ENCODE data around the gene HM13. TPM values are rescaled to one million over a fixed set of nuclear protein-coding genes. Genes with fewer than 3 reads are reported as not detected.

The HM13 gene
- total and polyA plus RNA-seq, 2 experiments from 2014 or later: 126 to 150 TPM

DNA sequence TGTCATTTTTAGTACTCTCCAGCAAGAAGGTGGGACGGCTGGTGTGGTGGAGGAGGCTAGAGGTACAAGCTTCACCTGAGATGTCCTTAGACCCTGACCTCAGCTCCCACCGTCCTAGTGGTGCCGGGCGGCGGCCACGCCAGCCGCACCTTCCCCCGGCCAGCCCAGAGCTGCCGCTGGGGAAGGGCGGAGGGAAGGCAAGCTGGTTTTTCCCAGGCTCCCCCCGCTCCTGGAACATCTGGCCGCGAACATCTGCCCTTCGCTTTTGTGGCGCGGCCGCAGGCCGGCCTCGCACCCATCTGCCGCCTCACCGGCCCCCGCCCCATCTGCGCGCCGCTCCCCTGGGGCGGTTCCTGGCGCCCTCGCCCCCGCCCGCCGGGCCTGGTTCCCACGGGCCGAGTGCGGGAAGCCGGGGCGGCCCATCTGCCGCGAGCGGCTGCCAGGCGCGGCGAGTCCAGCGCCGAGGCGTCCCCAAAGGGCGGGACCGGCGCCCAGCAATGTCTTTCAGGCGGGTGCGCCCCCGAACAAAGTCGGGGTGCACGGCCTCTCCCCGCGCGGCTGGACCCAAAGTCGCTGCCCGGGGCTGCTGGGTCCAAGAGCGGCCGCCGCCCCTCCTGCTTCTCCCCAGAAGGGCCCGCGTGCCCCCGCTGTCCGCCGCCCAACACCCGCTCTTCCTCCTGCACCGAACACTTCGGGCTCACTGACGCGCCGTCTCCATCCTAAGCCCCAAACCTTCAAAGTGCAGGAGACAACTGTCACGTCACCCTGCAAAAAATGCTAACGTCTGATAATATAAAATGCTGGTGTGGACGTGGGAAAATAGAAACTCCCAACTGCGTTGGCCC lies 73.5 kb downstream of the HM13 start:
- no peak overlapping the region for H3K27ac ChIP-seq (ENCODE audit: low read depth)
- peak overlapping the region; percentile 55 for H3K4me3 ChIP-seq
- H3K4me3 Mint-ChIP-seq: peak overlapping the region; percentile 70
- H3K79me2 ChIP-seq (replicated peaks; ENCODE audit: insufficient read depth): no peaks in the 10 kb centered on the region
- H3K4me1 Mint-ChIP-seq: peaks cover 56% of the 10 kb centered on the region
- H3K27me3 ChIP-seq (ENCODE audit: insufficient read depth): peaks cover 18% of the 10 kb centered on the region
- no peaks in the 10 kb centered on the region for H4K20me1 ChIP-seq (replicated peaks; ENCODE audit: insufficient read depth)
- H3K27me3 Mint-ChIP-seq (ENCODE audit: insufficient read depth, low read depth, poor library complexity): peaks cover 37% of the 10 kb centered on the region
- H3K36me3 ChIP-seq (ENCODE audit: insufficient read depth): no peaks in the 10 kb centered on the region
- peaks cover 25% of the 10 kb centered on the region for H3F3A ChIP-seq (replicated peaks; ENCODE audit: low read depth)
- peak; percentile 76 for DNase-seq (ENCODE audit: low spot score)
- no peaks in the 10 kb centered on the region; the same call in 2 of the 3 replicates for H3K9me3 Mint-ChIP-seq
- TF ChIP-seq CREB1 (CRISPR knock-in tag; IDR thresholded peaks at IDR 0.05; ENCODE audit: low read depth): no peak
- TF ChIP-seq NANOG (IDR thresholded peaks at IDR 0.05; ENCODE audit: borderline replicate concordance): no peak
- no peak for TF ChIP-seq EZH2 (IDR thresholded peaks at IDR 0.05; ENCODE audit: low read depth, unreplicated experiment)
- TF ChIP-seq ZNF114 (CRISPR knock-in tag; IDR thresholded peaks at IDR 0.05): no peak
- TF ChIP-seq, protein P1, sequence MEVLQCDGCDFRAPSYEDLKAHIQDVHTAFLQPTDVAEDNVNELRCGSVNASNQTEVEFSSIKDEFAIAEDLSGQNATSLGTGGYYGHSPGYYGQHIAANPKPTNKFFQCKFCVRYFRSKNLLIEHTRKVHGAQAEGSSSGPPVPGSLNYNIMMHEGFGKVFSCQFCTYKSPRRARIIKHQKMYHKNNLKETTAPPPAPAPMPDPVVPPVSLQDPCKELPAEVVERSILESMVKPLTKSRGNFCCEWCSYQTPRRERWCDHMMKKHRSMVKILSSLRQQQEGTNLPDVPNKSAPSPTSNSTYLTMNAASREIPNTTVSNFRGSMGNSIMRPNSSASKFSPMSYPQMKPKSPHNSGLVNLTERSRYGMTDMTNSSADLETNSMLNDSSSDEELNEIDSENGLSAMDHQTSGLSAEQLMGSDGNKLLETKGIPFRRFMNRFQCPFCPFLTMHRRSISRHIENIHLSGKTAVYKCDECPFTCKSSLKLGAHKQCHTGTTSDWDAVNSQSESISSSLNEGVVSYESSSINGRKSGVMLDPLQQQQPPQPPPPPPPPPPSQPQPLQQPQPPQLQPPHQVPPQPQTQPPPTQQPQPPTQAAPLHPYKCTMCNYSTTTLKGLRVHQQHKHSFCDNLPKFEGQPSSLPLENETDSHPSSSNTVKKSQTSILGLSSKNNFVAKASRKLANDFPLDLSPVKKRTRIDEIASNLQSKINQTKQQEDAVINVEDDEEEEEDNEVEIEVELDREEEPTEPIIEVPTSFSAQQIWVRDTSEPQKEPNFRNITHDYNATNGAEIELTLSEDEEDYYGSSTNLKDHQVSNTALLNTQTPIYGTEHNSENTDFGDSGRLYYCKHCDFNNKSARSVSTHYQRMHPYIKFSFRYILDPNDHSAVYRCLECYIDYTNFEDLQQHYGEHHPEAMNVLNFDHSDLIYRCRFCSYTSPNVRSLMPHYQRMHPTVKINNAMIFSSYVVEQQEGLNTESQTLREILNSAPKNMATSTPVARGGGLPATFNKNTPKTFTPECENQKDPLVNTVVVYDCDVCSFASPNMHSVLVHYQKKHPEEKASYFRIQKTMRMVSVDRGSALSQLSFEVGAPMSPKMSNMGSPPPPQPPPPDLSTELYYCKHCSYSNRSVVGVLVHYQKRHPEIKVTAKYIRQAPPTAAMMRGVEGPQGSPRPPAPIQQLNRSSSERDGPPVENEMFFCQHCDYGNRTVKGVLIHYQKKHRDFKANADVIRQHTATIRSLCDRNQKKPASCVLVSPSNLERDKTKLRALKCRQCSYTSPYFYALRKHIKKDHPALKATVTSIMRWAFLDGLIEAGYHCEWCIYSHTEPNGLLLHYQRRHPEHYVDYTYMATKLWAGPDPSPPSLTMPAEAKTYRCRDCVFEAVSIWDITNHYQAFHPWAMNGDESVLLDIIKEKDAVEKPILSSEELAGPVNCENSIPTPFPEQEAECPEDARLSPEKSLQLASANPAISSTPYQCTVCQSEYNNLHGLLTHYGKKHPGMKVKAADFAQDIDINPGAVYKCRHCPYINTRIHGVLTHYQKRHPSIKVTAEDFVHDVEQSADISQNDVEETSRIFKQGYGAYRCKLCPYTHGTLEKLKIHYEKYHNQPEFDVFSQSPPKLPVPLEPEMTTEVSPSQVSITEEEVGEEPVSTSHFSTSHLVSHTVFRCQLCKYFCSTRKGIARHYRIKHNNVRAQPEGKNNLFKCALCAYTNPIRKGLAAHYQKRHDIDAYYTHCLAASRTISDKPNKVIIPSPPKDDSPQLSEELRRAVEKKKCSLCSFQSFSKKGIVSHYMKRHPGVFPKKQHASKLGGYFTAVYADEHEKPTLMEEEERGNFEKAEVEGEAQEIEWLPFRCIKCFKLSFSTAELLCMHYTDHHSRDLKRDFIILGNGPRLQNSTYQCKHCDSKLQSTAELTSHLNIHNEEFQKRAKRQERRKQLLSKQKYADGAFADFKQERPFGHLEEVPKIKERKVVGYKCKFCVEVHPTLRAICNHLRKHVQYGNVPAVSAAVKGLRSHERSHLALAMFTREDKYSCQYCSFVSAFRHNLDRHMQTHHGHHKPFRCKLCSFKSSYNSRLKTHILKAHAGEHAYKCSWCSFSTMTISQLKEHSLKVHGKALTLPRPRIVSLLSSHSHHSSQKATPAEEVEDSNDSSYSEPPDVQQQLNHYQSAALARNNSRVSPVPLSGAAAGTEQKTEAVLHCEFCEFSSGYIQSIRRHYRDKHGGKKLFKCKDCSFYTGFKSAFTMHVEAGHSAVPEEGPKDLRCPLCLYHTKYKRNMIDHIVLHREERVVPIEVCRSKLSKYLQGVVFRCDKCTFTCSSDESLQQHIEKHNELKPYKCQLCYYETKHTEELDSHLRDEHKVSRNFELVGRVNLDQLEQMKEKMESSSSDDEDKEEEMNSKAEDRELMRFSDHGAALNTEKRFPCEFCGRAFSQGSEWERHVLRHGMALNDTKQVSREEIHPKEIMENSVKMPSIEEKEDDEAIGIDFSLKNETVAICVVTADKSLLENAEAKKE (CRISPR knock-in tag; IDR thresholded peaks at IDR 0.05): no peak
- TF ChIP-seq, protein P2, sequence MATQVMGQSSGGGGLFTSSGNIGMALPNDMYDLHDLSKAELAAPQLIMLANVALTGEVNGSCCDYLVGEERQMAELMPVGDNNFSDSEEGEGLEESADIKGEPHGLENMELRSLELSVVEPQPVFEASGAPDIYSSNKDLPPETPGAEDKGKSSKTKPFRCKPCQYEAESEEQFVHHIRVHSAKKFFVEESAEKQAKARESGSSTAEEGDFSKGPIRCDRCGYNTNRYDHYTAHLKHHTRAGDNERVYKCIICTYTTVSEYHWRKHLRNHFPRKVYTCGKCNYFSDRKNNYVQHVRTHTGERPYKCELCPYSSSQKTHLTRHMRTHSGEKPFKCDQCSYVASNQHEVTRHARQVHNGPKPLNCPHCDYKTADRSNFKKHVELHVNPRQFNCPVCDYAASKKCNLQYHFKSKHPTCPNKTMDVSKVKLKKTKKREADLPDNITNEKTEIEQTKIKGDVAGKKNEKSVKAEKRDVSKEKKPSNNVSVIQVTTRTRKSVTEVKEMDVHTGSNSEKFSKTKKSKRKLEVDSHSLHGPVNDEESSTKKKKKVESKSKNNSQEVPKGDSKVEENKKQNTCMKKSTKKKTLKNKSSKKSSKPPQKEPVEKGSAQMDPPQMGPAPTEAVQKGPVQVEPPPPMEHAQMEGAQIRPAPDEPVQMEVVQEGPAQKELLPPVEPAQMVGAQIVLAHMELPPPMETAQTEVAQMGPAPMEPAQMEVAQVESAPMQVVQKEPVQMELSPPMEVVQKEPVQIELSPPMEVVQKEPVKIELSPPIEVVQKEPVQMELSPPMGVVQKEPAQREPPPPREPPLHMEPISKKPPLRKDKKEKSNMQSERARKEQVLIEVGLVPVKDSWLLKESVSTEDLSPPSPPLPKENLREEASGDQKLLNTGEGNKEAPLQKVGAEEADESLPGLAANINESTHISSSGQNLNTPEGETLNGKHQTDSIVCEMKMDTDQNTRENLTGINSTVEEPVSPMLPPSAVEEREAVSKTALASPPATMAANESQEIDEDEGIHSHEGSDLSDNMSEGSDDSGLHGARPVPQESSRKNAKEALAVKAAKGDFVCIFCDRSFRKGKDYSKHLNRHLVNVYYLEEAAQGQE (IDR thresholded peaks at IDR 0.05; ENCODE audit: unreplicated experiment): no peak
- no peak for TF ChIP-seq JUNB (IDR thresholded peaks at IDR 0.05; ENCODE audit: unreplicated experiment)
- TF ChIP-seq POLR2AphosphoS5 (IDR thresholded peaks at IDR 0.05; ENCODE audit: low read depth): no peak
- TF ChIP-seq, protein P3, sequence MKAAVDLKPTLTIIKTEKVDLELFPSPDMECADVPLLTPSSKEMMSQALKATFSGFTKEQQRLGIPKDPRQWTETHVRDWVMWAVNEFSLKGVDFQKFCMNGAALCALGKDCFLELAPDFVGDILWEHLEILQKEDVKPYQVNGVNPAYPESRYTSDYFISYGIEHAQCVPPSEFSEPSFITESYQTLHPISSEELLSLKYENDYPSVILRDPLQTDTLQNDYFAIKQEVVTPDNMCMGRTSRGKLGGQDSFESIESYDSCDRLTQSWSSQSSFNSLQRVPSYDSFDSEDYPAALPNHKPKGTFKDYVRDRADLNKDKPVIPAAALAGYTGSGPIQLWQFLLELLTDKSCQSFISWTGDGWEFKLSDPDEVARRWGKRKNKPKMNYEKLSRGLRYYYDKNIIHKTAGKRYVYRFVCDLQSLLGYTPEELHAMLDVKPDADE (IDR thresholded peaks at IDR 0.05): no peak
- no peak for TF ChIP-seq EZH2phosphoT487 (IDR thresholded peaks at IDR 0.05; ENCODE audit: unreplicated experiment)
- no peak for TF ChIP-seq ZNF331 (CRISPR knock-in tag; IDR thresholded peaks at IDR 0.05; ENCODE audit: low read depth)
- no peak for TF ChIP-seq STAT1 (IDR thresholded peaks at IDR 0.05; ENCODE audit: unreplicated experiment)
- TF ChIP-seq, protein P4, sequence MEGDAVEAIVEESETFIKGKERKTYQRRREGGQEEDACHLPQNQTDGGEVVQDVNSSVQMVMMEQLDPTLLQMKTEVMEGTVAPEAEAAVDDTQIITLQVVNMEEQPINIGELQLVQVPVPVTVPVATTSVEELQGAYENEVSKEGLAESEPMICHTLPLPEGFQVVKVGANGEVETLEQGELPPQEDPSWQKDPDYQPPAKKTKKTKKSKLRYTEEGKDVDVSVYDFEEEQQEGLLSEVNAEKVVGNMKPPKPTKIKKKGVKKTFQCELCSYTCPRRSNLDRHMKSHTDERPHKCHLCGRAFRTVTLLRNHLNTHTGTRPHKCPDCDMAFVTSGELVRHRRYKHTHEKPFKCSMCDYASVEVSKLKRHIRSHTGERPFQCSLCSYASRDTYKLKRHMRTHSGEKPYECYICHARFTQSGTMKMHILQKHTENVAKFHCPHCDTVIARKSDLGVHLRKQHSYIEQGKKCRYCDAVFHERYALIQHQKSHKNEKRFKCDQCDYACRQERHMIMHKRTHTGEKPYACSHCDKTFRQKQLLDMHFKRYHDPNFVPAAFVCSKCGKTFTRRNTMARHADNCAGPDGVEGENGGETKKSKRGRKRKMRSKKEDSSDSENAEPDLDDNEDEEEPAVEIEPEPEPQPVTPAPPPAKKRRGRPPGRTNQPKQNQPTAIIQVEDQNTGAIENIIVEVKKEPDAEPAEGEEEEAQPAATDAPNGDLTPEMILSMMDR (conservative IDR thresholded peaks at IDR 0.05; ENCODE audit: low read depth in 2 of 2): no peak
- ATAC-seq: peak; percentile 49
- H3K4me1 ChIP-seq (ENCODE audit: insufficient read depth): peaks cover 54% of the 10 kb centered on the region
- 0 out of 2 replicates have a peak overlapping the region, but pooled peaks have one; percentile 8 for H2AFZ ChIP-seq
- peak overlapping the region; percentile 83 for H3K4me2 ChIP-seq
- H3K36me3 Mint-ChIP-seq (ENCODE audit: low read depth): 0 out of 3 replicates have a peak, but pooled peaks cover 8% of the 10 kb centered on the region
- no peaks in the 10 kb centered on the region for H3K9me2 ChIP-seq (ENCODE audit: insufficient read depth)
- H3K27ac Mint-ChIP-seq: no peak overlapping the region; the same call in 1 of the 2 replicates

Data from GM23338 (cell line).